ENCODE results near the gene BTAF1. TPM values are rescaled to one million over a fixed set of nuclear protein-coding genes. Genes with fewer than 3 reads are reported as not detected.

The BTAF1 gene
- 54.9 TPM for total RNA-seq

DNA sequence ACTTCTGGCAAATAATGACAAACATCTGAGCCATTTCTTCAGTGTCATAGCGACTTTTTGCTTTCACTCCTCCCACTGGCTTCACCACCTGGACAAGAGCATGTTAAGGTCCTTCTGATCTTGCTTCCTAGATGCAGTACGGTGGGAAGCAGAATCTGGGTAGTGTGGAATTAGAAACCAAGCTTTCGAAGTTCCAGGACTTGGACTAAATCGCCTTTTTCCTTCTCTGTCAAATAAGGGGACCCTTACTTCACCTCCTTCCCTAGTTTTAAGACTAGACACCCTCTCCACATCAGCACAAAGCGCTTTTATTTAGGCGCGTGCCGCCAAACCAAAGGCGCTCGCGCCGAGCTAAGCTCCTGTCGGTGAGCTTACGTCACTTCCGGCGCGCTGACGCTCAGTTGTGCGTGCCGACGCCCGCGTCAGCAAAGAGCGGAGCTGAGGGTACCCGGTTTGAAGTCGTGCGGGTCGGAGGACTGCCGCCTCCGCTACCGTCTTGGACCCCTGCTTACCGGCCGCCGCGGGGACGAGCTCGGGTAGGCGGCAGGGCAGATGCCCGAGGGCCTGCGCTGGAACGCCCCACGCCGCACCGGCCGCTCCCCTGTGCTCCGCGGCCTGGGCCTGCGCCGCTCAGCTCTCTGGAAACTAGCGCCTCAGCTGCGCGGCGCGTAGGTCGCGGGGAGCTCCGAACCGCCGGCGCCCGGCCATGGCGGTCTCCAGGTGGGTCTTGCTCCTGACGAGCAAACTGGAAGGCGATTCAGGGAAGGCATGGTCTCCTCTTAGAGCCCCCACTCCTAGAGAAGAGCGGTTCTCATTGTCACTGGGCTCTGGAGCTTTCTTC, at the start of gene BTAF1:
Gene BTAF1, plus strand, starts transcription at position 400 of the 841 bp plus-strand sequence. Its CDS starts 307 bp downstream, at position 707.

DNA sequence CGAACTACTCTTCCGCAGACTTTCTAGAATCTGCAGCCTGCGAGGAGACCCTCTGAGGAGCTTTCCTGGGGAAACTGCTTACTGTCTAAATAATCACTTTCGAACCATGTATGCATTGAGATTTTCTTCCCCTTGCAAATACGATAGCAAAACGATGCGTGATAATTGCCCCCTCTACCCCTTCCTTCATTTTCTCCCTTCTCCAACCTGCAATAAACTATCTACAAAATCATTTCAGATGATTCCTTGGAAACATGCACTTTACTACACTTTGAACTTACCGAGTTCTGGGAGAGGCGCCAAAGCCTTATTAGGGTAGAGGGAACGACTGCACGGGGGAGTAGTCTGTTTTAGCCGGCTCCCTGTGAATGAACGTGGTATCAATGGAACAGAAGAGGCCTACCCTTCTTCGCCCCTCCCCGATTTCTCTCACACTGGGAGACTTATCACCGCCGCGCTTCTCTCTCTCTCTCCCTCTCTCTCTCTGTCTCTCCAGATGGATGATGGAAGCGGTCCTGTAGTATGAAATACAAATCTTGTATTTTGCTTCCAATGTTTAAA, 14.4 kb upstream of the BTAF1 start, which contains the start of gene FGFBP3:
Gene FGFBP3, minus strand, starts transcription at position 370 of the 561 bp plus-strand sequence. CDS start 517 bp downstream, outside the sequence.

Small RNA genes lying within 50 kb of the gene (small RNA-seq; reads per million reads assigned to genes)
- gene AL359198.2 = not detected
- not detected for gene RF00402

Other genes with a start within 250 kb of the BTAF1 start
- gene TNKS2, start 125.3 kb upstream of the BTAF1 start, total RNA-seq = 80.5 TPM
- 21.7 TPM for gene FGFBP3, start 14.3 kb upstream of the BTAF1 start, total RNA-seq